Measurements from ENCODE around the gene LRMDA. TPM values are rescaled to one million over a fixed set of nuclear protein-coding genes. Genes with fewer than 3 reads are reported as not detected.

The LRMDA gene
- polyA plus RNA-seq, 4 donors, result 19.1 to 23.0 (median 20.7) TPM

DNA sequence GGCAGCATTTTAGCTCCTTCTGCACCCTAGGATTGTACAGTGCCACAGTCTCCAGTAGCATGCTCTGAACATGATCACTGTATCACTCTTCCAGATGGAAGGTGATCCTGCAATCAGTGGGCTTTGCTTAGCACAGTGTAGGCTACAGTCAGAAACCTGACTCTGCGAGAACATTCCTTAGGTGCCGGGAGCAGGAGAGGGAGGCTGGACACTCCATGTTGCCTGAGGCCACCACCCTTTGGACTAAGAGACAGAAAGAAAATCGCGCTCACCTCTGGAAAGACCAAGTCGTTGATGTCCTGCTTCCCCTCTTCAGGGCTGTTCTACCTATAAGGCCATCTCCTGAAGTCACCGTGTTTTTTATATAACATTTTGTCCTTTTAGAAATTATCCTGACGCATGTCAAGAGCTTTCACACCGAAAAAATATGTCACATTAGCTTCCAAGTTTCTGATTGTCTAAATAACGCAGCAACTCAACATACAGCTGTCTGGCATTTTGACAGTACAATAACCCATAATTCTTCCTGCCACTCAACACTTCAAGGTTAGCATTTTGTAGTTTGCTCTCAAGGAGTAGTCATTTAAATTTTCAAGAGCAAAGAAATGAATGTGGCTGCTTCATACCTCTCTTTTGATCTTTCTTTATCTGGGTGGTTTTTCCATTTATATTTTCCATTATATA is 563.1 kb downstream of the LRMDA start:
- DNase-seq (ENCODE audit: low read depth in 4 of 4, low spot score in 3 of 4), result no peak

DNA sequence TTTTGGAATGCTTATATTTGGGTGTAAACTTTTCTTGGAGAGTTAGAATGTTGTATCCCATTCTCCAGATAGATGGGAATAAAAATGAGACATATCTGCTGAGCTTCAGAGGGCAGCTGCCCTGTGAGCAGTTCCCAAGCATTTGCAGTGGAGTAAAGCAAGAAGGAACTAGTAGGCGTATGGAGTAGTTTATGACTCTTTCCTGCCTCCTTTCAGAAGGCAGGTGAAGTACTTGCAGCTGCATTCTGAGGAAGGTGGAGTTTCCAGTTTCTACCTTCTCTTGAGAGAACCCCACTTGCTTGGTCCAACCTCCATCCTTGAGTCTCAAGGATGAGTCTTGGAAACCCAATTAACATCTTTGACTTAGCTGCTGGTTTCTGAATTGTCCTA is 563.6 kb downstream of the LRMDA start:
- DNase-seq (ENCODE audit: low read depth in 4 of 4, low spot score in 3 of 4), result no peak

DNA sequence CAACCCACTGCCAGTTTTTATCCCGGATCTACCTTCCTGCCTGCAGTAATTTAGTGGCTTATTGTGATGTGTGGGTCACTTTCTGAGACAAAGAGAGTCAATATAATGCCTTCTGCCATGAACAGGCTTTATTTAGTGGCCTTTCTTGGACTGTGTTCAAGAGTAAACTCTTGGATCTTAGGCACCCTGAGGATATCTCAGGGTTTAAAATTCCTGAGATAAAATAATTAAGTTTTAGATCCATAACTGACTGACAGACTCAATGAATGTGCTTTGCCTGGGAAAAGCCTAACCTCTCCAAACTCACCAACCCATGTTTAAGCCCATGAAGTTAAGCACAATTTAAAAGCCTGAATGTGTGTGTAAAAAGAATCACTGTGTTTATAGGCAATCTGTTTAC is 564.3 kb downstream of the LRMDA start:
- no peak for DNase-seq (ENCODE audit: low read depth in 4 of 4, low spot score in 3 of 4)

DNA sequence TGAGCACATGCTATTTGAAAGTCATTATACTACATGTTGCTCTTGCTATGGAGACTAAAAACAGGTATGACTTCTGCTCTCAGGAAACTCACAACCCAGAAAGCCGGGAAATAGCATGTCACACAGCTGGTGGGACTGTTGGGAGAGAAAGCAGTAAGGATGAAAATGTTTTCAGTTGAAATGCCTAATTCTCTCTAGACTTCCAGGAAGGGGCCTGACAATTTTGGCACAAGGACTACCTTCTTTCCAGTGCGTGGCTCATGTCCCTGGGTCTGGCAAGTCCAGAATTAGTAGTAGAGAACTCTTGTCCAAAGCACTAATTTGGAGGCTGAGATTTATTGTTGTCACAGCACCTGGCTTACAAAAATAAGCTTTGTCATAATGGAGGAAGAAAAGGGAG is 567.6 kb downstream of the LRMDA start:
- DNase-seq (ENCODE audit: low read depth in 4 of 4, low spot score in 3 of 4), result no peak

DNA sequence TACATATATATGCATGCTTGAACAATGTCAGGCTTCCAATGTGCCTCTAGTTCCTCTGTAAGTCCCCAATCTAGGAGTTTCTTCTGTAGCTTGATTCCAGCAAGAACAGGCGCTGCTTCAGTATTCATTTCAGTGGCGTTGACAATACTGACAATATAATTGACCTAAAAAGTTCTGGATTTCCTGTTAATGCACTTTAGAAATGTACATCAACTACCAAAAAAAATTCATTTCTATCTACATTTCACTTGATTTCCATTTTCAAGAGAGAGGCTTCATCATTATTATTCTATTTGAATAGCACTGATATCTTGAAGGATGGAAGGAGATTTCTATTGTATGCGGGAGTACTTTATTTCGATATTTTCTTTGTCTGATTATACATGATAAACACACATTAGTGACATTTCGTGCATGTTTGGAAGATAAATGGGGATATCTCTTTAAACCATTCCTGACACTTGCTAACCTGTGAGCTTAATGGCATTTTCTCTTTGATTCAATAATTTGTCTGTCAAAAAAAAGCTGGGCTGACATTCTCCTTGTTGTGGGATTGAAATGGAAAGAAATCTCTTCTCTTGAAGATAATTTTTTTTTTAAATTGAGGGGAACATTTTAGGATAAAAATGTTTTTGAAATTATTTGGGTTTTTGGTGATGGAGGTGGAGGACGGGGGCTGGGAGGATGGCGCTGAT is 568.2 kb downstream of the LRMDA start:
- no peak for DNase-seq (ENCODE audit: low read depth in 4 of 4, low spot score in 3 of 4)

DNA sequence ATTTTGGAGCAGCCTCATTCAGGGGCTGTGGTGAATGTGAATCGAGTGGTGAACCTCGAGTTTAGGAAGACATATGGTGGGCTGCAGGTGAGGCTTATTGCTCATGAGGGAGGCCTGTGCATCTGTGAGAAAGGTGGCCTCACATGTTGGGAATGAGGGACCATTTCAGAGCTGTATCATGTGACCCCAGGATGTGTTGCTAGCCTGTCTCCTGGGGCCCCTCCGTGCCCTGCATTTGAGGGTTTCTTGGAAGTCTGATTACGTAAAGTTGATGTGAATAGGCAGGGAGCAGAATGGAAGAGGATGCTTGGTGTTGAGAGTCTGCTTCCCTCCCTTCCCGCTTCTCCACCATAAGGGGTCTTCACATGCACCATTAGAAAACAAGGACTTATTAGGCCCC is 569.1 kb downstream of the LRMDA start:
- no peak for DNase-seq (ENCODE audit: low read depth in 4 of 4, low spot score in 3 of 4)

DNA sequence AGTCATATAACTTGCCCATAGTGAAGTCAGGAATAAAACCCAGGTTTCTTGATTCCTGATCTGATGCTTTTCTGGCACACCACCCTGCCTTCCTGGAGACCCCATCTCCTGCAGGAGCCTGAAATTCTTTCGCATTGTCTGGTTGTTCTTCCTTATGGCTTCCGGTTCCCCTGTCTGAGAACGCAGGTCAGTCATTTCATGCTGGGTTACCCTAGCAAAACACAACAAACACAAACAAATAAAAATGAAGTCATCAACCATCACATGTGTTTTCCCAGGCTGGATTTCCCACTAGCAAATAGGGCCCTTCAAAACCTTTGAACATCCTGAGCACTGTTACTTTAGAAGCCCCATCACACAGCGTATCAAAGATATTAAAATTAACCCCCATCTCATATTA is 569.6 kb downstream of the LRMDA start:
- no peak for DNase-seq (ENCODE audit: low read depth in 4 of 4, low spot score in 3 of 4)

DNA sequence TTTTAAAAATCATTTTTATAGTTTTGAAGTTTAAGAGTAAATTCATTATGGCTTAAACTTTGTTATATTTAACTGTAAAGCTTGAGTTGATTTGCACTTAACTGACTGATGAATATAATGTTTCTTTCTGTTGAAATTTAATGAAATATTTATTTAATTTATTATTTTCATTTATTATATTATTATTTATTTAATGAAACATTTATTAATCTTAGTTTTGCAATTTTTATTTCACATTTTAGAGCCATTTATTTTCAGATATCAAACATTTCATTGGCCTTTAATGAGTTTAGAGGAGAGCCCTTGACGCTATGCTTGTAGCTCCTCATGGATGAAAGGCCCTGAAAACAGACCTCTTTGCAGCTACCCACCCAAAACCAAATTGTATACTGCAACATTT is 570.0 kb downstream of the LRMDA start:
- no peak for DNase-seq (ENCODE audit: low read depth in 4 of 4, low spot score in 3 of 4)

DNA sequence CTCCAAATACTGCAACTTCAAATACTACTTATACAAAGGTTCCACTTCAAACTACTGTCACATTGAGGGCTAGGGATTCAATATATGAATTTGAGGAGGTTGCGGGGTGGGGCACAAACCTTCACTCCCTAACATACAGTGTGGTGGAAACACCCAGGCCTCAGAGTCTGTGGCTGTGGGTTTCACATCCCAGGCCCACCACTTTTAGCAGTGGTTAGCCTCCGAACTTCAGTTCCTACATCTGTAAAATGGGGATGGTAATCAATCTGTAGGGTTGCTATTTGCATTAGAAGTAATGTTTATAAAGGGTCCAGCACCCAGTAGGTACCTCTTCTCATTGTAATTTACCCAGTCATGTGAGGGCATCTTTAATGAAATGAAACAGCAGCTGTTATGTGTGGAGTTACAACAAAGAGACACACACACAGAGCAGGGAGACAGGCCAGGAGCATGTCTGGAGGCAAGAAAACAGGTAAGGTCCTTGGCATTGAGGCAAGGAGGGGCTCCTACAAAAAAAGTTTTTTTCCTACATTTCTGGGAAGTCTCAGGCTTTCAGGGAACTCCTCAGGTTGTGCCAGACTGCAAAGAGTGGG is 570.9 kb downstream of the LRMDA start:
- DNase-seq (ENCODE audit: low read depth in 4 of 4, low spot score in 3 of 4), result no peak

DNA sequence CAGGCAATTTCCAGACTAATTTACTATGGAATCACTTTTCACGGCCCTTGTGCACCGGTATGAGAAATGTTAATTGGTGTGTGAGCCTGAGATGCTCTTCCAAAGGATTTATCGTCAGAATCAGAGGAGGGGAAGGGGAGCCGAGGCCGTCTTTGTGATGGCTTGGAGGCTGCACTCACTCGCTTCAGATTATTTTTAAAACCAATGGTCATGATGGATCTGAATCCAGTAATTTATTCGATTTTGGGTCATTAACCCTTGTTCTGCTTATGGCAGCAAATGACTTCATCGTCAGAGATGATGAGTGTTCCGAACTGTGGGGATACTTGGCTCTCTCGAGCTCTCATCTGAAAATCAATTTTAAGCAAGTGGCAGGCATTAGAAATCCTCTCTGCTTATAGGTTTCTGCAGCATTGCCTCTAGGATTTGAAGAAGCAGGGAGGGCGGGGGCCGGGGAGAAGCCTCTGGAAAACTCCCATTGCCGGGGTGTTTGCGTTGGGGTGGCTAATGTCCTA is 576.3 kb downstream of the LRMDA start:
- no peak for DNase-seq (ENCODE audit: low read depth in 4 of 4, low spot score in 3 of 4)

DNA sequence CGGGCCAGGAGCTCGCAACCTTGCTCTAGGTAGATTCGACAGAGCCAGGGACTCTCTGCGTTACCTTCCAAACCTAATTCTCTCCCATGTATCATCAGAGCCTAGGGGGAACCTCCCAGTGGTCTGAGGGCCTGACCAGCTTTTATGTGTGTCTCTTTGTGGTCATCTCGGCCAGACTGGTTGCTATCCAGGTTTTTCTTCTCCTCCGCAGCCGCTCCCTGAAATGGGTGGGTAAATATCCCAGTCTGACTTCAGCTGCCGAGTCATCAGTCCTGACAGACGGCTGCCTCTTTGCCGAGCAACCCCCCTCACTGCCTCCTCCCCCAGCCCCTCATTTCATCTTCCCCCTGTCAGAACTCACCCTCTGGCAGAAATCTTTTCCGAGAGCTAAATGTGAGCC is 578.1 kb downstream of the LRMDA start:
- DNase-seq (ENCODE audit: low read depth in 4 of 4, low spot score in 3 of 4), result no peak

DNA sequence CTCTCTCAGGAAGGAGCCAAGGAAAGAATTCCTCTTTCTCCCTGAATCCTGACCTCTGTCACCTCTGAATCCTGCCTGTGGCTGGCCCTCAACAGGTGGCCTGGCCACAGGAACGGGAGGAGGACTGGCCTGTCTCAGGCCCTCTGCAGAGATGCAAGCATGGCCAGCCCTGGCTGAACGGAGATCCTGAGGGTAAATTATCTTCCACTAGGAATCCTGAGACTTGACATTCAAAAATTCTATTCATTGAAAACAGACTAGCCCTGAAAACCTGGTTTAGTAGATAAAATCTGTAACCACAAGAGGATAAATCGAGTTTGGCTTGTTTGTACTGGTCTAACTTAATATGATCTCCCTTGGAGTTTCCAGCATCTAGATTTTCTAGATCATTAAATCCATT is 579.3 kb downstream of the LRMDA start:
- no peak for DNase-seq (ENCODE audit: low read depth in 4 of 4, low spot score in 3 of 4)

DNA sequence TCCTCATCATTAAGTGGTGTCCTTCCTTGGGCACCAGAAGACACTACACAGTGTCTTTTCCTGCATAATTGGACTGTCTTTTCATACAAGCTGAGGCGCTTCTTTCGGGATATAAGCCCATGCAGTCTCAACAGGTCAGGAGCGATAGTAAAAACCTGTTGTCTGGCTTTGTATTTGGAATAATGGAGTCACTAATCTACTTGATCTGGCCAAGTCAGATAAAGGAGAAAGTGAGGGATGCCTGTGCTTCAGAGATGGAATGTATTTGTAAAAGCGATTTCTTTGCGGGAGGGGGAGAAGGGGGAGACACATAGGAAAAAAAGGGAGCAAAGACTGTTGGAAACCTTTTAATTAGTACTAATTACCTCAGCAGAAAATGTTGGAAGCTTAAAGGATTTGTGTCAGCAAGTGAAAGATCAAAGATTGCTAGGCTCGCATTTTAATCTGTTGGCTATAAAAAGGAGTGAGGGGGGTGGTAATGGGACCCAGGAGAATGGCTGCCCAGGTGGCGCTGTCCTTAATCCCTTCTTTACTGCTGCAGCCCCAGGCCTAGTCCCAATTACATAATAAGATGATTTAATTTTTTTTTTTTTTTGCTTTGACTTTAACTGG is 581.4 kb downstream of the LRMDA start:
- no peak for DNase-seq (ENCODE audit: low read depth in 4 of 4, low spot score in 3 of 4)

DNA sequence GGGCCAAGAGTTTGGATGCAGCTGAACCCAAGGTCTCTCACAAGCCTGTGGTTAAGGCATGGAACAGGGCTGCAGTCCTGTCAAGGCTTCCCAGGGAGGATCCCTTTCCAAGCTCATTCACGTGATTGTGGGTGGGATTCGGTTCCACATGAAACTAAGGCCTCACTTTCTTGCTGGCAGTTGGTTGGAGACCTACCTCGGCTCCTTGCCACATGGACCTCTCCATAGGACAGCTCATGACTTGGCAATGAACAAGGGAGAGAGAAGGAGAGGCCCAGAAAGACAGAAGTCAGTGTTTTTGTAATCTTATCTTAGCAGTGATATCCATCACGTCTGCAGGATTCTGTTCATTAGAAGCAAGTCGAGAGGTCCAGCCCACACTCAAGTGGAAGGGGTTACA is 583.8 kb downstream of the LRMDA start:
- DNase-seq (ENCODE audit: low read depth in 4 of 4, low spot score in 3 of 4), result no peak

DNA sequence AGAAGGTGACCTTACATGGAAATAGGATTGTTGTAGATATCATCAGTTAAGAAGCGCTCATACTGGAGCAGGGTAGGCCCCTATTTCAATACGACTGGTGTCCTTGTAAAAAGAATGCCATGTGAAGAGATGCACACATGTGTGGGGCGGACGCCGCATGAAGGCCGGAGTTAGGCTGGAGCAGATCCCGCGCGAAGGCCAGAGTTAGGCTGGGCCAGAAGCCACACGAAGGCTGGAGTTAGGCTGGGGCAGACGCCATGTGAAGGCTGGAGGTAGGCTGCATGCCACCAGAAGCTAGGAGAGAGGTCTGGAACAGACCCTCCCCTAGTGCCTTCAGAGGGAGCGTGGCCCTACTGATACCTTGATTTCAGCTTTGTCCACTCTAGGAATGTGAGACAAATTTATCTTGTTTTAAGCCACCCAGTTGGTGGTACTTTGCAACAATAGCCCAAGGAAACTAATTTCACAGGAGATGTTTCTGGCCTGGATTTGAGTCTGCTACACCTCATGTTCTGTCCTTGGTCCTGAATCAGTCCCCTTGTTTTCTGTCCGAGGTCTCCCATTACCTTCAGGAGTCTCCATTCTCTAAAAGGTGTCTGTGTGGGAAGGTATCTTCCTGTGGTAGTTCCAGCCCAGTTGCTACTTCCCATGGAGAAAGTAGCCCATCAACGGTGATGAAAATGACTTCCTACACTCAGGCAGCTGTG is 585.8 kb downstream of the LRMDA start:
- DNase-seq (ENCODE audit: low read depth in 4 of 4, low spot score in 3 of 4), result no peak

DNA sequence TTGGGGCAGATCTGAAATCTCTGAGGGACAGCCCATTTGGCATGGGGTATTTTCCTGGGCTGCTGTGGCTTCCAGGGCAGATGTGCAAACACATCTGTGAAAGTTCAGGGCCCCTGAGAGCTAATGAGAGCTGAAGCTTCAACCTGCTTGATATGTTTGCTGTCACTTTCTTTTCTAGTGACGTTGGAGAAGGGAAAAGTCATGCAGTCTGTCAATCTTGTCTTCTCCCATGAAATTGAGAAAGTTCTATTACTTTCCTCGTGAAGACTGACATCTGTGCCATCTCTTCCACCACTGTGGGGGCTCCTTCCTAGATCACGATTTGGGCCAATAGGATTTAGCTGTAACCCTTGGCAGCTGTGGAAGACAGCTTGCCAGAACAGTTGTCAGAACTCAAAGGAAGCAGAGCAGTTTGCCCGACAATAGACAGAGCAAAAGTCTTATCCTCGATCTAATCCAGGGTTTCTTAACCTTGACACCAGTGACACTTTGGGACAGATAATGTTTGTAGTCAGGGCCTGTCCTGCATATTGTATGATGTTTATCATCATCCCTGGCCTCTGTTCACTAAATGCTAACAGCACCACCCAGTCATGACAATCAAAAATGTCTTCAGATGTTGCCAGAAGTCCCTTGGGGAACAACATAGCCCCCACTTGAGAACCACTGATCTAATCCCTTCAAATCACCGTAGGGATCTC is 586.5 kb downstream of the LRMDA start:
- DNase-seq (ENCODE audit: low read depth in 4 of 4, low spot score in 3 of 4), result no peak

DNA sequence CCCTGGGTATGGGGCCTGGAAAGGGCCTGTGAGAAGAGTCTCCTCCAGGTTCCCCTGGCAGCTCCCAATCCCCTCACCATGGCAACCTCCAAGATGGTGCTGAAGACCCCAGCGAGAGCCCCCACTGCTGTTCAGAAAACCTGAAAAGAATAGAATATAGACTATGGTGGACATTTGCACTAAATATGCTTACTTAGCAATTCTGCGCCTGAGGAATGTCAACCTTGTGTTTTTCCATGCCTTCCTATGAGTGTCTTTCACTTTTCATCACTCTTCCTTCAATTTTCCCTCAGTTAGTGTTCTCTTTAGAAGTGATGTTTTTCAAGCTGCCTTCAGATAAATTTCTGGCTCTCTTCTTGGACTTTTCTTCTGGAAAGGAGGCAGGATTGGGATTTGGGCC is 589.2 kb downstream of the LRMDA start:
- DNase-seq (ENCODE audit: low read depth in 4 of 4, low spot score in 3 of 4), result no peak

DNA sequence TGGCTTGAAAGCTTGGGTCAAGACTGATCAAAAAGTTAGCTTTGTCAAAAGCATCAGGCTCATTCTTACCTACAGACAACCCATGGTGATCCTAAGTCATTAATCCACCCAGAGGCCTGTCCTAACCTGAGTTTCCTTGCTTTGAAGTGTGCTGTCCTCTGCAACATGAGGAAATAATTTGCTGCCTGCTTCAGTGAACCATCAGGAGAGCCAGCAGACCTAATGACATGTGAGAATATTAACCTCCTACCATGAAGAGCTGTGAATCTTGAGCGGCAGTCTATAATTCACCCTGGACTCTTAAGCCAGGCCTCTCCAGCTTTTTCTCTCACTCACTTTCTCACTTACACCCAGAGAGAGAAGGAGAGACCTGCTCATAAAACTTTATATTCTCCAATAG is 590.0 kb downstream of the LRMDA start:
- DNase-seq (ENCODE audit: low read depth in 4 of 4, low spot score in 3 of 4), result peak in 2 of 4 donors; percentile 36 to 55

DNA sequence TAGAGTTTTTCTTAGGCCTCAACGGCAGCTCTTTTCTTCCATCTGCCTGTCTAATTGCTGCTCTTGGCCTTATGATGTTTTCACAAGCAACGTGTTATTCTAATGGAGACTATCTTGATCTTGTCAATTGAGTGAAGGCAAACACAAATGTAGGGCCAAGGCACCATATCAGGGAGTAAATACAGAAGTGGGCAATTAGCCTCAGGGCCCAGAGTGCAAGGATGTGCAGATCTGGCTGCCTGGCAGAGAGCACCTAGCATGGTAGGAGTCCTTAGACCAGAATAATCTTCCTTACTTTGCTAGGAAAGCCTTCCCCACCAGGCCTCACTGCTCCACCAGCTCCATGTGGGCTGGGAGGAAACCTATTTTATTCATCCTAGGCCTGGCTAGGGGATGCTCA is 590.9 kb downstream of the LRMDA start:
- DNase-seq (ENCODE audit: low read depth in 4 of 4, low spot score in 3 of 4), result no peak

DNA sequence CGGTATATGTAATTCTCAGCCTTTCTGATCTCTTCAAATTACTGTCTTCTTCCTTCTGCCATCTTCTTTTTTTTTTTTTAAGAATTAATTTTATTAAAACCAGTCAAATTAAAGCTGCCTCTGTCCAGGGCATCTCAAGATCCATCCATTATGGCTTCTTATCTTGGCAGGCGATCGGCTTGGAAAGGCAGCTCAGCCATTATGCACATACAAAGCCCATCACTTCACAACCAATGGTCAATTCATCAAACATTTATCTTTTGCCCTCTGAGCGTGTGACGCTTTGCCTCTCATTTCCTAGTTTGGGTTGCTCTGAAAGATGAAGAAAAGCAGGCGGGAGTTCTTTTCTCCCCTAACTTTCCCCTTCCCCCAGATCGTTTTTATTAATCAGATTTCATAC is 591.6 kb downstream of the LRMDA start:
- no peak for DNase-seq (ENCODE audit: low read depth in 4 of 4, low spot score in 3 of 4)
